Stimulated activated CD8-positive, alpha-beta memory T cell treated with anti-CD3 and anti-CD28 coated beads, Interleukin-15, amount 100 ng/mL, for 4 hours (primary cell): ENCODE measurements around the gene GHITM.

Experiments used
- DNase-seq, 2 donors: peaks; one replicate each; pipeline ENCODE4 v3.0.0-alpha.2; 2020; ENCODE audit warnings: low read depth in 2 of 2

Gene GHITM

GRCh38 chr10:84201244-84201606 is 61.9 kb downstream of the GHITM start:
- no peak for DNase-seq

- no peak for DNase-seq
Observed at GRCh38 chr10:84201682-84202081, 62.4 kb downstream of the GHITM start.

- no peak for DNase-seq
Observed at GRCh38 chr10:84202349-84202748, 63.0 kb downstream of the GHITM start.
